GM19324 (cell line): ENCODE results near the gene WBP2.
"Not testable (repeated sequence)": the region's sequence is repeated elsewhere in the genome, so short reads cannot be mapped to it uniquely, and the experiment has no call there.

ENCODE experiments used
- ATAC-seq: cut with Tn5 transposase; IDR thresholded peaks from one replicate; pipeline ENCODE4 v1.9.1; 2021; ENCODE audit warnings: mild to moderate bottlenecking, moderate library complexity; ENCODE audit not compliant: unreplicated experiment, low FRiP score

Gene WBP2

DNA sequence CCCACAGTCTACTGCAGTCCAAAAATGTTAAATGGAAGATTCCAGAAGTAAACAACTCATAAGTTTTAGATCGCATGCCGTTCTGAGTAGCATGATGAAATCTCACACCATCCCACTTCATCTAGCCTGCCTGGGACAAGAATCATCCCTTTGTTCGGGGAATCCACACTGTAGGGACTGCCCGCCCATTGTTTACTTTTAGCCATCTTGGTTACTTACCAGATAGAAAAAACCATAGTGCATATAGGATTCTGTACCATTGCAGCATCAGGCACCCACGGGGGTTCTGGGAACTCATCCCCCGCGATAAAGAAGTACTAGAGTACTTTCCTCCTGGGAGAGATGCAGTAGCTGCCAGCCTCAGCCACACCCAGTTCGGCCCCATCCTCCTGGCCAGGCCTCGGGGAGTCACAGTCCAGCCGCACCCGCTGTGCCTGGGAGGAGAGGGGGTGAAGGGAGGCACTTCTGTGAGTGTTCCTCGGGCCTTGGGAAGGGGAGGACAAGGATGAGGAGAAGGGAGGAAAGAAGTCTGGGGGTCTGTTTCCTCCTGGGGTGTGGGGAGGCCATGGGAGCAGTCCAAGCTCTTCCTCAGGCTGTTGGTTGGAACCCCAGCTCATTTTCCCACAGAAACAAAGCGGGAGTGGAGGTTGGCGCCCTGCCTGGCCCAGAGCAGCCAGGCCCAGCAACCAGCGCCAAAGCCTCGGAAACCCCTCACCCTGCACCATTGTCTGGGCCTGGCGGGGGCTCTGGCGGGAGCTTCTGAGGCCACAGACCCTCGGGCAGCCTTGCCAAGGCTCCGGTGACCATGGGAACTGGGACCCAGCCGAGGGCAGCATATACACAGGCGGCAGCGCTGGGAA lies 14.4 kb upstream of the WBP2 start:
- ATAC-seq: no peak

DNA sequence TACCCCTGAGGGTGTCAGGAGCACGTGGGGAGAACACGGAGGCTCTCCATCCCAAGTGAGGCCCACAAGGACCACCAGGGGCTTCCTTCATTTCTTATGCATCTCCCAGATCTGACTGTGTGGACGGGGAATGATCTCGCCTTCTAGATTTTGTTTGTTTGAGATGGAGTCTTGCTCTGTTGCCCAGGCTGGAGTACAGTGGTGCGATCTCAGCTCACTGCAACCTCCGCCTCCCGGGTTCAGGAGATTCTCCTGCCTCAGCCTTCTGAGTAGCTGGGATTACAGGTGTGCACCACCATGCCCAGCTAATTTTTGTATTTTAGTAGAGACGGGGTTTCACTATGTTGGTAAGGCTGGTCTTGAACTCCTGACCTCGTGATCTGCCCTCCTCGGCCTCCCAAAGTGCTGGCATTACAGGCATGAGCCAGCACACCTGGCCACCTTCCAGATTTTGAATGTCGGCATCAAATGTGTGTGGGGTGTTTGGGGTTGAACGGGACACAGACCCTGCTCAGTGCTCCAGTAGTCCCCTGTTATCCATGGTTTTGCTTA lies 13.7 kb upstream of the WBP2 start:
- not testable (repeated sequence) for ATAC-seq

DNA sequence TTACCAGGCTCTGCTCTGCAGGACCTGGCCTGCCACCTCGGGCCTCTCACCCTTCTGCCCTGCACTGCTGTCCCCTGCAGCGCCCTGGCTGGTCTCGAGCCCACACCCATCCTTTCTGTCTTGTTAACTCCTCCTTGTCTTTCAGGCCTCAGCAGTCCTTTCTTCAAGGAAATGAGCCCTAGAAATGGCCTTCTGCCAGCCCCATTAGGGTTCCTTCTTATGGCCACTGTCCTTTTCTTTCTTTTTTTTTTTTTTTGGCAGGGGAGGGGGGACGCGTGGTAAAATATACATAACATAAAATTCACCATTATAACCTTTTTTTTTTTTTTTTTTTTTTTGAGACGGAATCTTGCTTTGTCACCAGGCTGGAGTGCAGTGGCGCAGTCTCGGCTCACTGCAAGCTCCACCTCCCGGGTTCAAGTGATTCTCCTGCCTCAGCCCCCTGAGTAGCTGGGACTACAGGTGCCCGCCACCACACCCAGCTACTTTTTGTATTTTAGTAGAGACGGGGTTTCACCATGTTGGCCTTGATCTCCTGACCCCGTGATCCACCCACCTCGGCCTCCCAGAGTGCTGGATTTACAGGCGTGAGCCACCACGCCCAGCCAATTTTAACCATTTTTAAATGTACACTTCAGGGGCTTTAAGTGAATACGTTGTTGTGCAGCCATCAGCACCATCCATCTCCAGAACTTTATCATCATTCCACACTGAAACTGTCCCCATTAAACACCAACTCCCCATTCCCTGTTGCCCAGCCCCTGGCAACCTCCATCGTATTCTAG lies 10.5 kb upstream of the WBP2 start:
- ATAC-seq: not testable (repeated sequence)

DNA sequence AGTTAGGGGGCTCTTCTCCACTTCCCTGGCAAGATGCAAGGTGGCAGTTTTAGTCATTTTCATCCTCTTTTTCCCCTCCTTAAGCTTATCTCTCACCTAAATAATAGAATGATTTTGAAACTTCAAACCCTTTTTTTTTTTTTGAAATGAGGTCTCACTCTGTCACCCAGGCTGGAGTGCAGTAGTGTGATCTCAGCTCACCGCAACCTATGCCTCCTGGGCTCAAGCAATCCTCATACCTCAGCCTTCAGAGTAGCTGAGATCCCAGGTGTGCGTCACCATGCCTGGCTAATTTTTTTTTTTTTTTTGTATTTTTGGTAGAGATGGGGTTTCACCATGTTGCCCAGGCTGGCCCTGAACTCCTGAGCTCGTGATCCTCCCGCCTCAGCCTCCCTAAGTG lies 9.8 kb upstream of the WBP2 start:
- ATAC-seq: not testable (repeated sequence)

DNA sequence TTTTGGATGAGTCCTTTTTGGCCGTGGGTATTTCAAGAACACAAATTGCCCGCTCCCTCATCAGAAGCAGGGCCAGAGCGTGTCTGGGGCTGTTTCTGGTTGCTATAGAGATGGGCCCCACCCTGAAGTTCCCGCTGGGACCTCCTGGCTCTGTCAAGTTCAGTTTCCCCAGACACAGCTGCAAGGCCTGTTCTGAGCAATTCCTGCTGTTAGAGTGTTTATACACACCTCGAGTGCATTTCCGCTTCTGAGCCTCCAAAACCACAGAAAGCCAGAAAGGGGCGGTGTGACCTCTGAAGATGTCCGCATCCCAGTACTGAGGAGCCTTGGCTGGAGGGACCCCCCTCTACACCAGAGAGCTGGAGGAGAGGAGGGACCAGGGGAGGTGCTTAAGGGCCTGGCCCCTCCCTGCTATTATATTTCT lies 9.3 kb upstream of the WBP2 start:
- peak; percentile 71 for ATAC-seq

DNA sequence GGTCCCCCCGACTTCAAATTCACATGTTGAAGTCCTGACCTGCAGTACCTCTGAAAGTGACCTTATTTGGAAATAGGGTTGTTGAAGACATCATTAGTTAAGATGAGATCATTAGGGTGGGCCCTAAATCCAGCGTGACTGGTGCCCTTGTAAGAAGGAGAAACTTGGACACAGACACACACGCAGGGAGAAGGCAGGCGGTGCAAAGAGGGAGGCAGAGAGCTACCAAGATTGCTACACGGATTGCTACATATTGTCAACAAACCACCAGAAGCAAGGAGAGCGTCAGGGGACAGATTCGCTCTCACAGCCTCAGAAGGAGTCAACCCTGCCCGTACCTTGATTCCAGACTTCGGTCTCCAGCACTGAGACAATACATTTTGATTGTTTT lies 6.8 kb upstream of the WBP2 start:
- ATAC-seq: no peak

DNA sequence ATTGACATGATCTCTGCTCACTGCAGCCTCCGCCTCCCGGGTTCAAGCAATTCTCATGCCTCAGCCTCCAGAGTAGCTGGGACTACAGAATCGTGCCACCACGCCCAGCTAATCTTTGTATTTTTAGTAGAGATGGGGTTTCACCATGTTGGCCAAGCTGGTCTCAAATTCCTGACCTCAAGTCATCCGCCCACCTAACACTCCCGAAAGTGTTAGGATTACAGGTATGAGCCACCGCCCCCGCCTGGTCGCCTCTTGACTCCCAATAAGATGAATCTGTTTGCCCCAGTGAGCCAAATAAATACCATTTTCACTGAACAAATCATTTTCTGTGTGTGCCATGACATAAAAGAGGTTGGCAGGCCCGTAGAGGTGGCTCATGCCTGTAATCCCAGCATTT lies 4.2 kb upstream of the WBP2 start:
- ATAC-seq: not testable (repeated sequence)

DNA sequence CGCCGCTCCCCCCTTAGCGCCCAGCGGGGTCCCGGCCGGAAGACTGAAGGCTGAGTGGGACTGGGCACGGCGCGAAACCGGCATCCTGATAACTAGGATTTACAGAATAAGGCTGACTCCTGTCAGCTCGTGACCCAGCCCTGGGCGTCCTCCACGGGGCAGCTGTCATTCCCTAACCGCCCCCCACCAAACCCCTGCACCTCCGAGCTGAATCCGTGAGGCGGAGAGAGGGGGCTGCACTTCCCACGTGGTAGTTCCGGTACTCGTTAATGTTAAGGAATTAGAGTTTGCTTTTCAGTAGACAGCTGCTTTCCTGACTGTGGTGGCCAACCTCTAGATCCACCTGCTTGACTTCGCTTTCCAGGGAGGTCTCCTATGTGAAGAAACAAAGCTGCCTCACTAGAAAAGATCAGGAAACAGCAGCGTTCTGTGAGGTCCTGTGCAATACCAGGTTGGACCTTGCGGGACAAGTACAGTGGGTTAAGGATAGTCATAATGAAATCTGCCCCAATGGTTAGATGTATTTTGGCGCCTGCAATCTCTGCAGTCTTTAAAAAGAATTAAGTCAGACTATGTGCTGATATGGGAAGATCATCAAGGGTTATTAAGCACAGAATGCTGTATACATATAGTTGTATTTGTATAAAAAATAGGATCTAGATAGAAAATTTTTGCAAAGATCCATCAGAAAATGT lies 1.1 kb upstream of the WBP2 start:
- peak; percentile 30 for ATAC-seq

DNA sequence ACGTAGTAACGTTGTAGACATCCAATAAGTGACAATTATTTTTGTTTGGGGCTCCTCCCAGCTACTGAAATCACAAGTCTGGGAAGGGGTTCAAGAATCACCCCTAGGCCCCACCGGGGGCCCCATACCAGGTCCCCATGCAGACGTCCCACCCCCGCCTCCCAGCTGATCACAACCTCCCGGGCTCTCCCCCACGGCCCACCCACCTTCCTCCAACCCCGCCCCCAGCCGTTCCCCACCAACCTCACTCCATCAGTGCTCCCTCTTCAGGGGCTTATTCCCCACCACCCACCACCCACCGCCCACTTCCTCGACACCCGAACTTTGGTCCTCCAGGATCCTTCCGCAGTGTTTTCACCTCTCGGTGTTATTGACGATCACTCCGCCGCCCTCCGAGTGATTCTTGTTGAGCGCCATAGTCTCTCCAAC lies 240 bp downstream of the WBP2 start:
- no peak for ATAC-seq

DNA sequence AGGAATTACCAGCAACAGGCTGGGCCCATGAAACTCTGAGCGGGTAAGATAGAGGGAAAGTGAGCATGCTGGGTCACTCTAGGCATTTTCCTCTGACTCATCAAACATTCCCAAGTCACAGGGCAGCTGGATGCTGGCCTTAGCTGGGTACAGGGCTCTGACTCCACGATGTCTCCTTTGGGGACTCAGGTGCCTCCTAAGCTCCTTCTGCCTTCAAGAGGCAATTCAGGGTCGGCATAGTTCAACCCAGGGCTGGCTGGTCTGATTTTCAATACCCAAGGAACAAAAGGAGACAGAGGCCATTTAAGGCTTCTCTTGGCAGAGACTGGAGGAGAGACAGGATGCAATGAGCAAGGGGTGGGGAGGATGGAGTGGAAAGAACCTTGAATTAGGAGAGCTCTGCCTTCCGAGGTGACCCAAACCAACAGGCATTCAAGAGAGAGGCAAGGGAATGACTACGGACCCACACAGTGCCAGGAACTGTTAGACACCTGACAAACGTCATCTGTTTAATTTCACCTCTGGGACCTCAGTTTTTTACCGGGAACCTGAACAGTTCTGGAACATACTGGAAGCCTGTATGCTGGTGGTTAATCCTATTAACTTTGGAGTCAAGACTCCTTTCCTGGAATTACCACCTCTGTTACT lies 910 bp downstream of the WBP2 start:
- ATAC-seq: no peak

DNA sequence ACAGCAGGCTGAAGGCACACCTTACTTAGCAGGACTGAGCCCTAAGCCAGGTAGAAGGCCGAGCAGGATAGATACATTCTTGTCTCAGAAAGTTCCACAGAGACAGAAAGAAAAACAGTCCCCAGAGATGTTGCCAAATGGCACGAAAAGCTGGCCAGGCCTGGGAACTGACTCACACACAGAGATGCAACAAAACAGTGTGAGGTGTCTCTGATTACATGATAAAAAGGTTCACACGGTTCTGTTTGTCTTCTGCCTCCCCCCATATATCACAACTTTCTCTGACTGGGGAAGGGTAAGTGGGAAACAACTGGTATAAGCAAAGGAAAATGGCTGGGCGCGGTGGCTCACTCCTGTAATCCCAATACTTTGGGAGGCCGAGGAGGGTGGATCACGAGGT lies 1.7 kb downstream of the WBP2 start:
- no peak for ATAC-seq

DNA sequence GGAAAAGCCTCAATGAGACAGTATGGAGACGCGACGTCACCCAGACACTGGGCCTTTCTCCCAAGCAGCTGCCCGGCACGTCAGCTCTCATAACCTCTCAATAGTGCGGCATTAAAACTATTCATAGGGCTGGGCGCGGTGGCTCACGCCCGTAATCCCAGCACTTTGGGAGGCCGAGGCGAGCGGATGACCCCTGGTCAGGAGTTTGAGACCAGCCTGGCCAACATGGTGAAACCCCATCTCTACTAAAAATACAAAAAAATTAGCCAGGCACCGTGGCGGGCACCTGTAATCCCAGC lies 3.5 kb downstream of the WBP2 start:
- ATAC-seq: not testable (repeated sequence)

DNA sequence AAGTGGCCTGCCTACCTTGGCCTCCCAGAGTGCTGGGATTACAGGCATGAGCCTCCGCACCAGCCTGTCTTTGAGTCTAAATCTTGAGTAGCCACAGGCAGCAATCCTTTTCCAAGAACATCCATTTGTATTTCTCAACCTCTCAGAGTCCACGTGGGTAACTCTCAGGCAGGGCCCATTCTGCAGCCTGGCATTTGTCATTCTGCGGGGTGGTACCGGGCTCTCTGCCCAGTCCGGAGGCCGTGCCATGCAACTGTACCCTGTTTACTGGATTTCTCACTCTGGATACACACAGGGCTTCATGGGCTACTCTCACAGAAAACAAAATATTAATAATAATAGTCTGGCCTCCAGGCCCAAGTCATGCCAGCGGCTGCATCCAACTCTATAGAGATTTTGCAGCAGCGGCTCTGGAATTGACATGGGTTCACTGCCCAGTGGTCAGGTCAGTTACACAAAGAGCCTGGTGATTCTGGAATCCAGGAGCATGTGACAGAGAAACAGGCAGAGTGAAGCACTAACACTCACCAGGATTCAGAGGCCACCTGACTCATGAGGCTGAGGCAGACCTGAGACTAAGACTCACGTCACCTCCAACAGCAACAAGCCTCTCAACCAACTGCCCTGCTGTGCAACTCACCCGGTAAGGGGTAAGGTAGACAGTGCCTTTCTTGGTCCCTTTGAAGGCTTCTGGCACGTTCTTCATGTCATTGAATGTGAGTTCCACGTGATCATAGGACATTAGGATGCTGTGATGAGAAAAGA lies 4.0 kb downstream of the WBP2 start:
- ATAC-seq: no peak

DNA sequence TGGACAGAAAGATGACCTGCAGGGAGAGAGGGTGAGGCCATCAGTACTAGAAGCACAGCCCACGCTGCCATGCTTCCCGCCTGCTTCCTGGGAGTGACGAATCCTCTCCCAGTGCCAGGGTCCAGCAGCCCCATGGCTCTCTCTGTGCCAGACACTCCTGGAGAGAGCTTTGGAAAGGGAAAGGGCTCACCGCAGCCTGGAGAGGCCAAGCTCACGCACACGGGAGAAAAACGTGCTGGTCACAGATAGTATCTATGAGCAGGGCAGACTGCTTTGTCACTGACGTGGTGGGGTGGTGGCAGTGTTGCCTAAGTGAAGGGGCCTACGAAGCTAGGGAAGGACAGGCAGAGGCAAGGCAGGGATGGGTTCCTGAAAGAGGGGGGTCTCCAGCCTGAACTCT lies 5.4 kb downstream of the WBP2 start:
- ATAC-seq: no peak

DNA sequence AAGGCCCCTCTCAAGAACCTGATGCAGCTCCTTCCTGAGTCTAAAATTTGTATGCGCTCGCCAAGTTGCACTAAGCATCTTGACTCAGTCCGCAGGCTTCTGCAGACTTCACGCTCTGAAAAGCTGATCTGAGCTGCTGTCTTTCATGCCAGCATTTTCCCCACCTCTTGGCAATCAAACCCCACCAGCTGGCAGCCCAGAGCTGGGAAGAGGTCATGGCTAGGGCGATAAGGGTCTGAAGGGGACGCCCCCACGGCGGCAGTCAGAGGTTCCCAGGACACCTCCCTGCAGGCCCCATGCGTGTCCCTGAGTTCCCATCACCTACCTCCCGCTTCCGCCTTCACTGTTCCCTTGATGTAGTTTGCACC lies 5.9 kb downstream of the WBP2 start:
- no peak for ATAC-seq

DNA sequence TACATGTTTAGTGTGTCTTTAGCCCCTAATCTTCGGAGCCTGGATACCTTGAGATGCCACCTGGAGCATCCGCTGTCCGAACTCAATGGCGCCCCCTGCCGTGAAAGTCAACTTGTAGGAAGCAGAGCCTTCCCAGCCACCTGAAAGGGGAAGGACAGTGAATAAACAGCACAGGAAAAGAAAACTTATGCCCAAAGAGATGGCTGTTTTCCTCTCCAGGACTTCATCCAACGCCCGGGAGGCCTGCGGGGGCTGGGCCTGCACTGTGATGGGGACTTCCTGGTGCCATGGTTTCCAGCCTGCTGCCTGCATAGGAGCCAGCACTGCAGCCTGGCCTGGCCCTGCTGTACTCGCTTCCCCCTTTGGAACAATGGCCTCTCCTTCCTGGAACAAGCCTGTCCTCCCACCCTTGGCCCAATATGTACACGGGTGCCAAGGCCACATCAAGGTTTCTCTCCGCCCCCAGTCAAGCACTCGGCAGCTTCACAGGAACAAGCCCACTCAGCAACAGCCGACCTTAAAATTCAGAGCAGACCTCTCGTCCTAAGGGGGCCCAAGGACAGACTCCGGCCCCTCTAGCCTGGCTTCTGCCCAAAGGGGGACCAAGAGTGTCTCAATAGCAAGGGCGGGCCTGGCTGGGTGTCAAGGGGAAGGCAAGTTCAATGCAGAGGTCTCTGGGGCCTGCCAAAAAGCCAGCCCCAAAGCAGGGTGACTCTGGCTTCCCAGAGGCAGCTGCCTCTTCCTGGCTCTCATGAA lies 6.4 kb downstream of the WBP2 start:
- no peak for ATAC-seq

DNA sequence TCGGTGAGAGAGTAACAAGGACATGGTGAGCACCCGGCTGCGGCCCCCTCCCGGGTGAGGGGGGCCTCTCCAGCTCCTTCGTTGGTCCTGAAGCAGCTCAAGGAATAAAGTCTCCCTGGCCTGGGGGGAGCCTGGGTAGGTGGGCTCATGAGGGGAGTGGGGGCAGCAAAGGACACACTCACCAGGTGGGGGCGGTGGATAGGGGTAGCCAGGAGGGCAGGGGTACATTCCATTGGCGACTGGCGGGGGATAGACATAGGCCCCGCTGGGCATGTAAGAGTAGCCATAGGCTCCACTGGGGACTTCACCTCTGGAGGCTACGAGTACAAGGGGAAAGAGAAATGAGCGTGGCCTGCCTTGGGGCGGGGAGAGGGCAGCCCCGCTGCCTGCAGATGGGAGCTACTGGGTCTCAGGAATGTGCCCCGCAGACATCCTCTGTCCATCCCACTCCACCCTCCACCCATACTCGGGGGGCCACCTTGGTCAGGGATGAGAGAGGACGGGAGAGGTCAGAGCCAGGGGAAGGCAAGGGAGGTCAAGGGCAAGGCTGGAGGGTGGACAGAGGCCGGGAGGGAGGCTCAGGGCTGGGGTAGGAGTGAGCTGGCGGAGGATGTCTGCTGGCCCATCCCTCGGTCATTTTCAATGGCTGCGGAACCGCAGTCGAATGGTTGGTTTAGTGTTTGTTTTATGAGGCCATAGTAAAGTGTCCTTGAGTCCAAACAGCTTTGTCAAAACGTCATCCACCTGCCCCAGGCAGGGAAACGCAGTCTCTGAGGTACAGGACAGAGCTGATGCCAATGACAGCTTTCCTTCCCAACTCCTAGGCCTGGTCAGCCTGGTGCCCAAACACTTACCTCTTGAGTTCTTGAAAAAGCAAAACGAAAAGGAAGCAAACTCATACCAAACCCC lies 7.3 kb downstream of the WBP2 start:
- no peak for ATAC-seq
